ENCODE measurements around the gene NTRK3. TPM values are rescaled to one million over a fixed set of nuclear protein-coding genes. Genes with fewer than 3 reads are reported as not detected.

Gene NTRK3
- total RNA-seq, 4 donors from 2014 or later, result 0.94 to 3.2 (median 1.8) TPM

DNA sequence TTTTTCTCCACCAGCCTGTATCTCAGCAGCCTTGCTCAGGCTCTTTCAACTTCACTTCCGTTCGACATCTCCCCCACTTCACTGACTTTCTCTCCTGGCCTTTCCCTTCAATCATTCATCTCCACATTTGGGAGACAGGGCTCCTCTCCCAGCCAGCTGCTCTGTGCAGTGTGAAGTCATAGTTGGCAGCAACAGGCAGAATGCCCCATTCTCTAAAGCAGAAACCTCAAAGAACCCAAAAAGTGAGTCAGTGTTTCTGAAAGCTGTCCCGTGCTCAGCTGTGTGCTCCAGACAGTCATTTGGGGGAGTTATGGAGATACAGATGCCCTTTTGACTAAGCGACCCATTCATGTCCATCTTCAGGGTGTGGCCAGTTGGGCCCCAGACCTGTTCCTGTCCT, 54.3 kb downstream of the NTRK3 start:
- no peak overlapping the region for H3K27ac ChIP-seq
- WGBS, 2 donors, result 87 to 90% methylated on average over 4 of the region's 4 CpGs
- DNase-seq, result no peak

DNA sequence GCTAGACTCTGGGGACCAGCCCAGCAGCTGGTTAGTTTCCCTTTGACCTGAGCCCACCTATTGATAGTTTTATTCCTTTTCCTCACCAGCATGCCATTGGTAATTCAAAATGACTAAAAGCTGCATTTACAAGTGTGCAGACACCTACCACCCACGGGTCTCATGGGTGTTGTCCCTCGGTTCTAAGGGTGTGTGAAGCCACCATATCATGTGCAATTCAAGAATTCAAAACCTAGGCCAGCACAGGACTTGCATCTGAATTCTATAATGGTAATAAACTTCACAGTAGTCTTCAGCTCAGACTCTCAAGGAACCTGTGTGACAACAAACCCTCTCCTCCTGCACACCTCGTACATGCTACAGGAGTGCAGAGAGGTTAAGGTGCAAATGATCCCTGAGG, 55.3 kb downstream of the NTRK3 start:
- no peak overlapping the region for H3K4me3 ChIP-seq (replicated peaks in 1 of 3)
- H3K4me1 ChIP-seq, result no peaks in the 10 kb centered on the region
- 61 to 74% methylated on average over 3 of the region's 3 CpGs for WGBS, 2 donors
- TF ChIP-seq, protein P1, sequence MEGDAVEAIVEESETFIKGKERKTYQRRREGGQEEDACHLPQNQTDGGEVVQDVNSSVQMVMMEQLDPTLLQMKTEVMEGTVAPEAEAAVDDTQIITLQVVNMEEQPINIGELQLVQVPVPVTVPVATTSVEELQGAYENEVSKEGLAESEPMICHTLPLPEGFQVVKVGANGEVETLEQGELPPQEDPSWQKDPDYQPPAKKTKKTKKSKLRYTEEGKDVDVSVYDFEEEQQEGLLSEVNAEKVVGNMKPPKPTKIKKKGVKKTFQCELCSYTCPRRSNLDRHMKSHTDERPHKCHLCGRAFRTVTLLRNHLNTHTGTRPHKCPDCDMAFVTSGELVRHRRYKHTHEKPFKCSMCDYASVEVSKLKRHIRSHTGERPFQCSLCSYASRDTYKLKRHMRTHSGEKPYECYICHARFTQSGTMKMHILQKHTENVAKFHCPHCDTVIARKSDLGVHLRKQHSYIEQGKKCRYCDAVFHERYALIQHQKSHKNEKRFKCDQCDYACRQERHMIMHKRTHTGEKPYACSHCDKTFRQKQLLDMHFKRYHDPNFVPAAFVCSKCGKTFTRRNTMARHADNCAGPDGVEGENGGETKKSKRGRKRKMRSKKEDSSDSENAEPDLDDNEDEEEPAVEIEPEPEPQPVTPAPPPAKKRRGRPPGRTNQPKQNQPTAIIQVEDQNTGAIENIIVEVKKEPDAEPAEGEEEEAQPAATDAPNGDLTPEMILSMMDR (IDR thresholded peaks at IDR 0.05), result no peak
- no peak for TF ChIP-seq POLR2A (IDR thresholded peaks at IDR 0.05)
- H3K27ac ChIP-seq, result no peak overlapping the region
- no peaks in the 10 kb centered on the region for H3K36me3 ChIP-seq
- intact Hi-C loops (cut with DNase I), result no loop called here
- no peaks in the 10 kb centered on the region for H3K27me3 ChIP-seq
- no peaks in the 10 kb centered on the region for H3K9me3 ChIP-seq
- DNase-seq, result no peak

More for the DNA sequence above, 54.3 kb downstream of the NTRK3 start:
- Histone ChIP-seq H3K4me3 (replicated peaks in 1 of 3) (no peak overlapping the region), H3K36me3 (no peaks in the 10 kb centered on the region), H3K9me3 (no peaks in the 10 kb centered on the region), H3K27me3 (no peaks in the 10 kb centered on the region), H3K4me1 (no peaks in the 10 kb centered on the region)
- intact Hi-C loops (cut with DNase I), result no loop called here
- TF ChIP-seq POLR2A (IDR thresholded peaks at IDR 0.05), result no peak
- TF ChIP-seq, protein P1 (IDR thresholded peaks at IDR 0.05), result no peak

DNA sequence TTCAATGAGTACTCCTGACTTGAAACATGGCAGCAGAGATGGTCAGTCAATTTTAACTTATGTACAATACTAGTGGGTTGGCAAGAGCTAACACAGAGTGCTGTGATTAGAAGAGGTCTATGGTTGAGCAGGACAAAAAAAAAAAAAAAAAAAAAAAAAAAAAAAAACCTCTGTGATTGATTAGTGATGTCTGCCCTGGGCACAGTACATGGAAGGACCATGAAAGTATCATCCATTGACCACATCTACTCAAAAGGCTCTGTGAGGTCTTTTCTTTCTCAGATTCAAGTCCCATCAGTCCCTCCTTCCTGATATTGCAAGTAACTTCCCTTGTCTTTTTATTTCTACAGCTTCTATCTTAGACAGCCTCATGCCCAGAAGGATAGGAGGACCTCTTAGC, 59.6 kb downstream of the NTRK3 start:
- H3K27me3 ChIP-seq, result no peaks in the 10 kb centered on the region
- no peaks in the 10 kb centered on the region for H3K9me3 ChIP-seq
- H3K36me3 ChIP-seq, result no peaks in the 10 kb centered on the region
- no peak overlapping the region for H3K27ac ChIP-seq
- H3K4me3 ChIP-seq (replicated peaks in 1 of 3), result no peak overlapping the region
- intact Hi-C loops (cut with DNase I), result no loop called here
- DNase-seq, result no peak
- TF ChIP-seq, protein P1 (IDR thresholded peaks at IDR 0.05), result no peak
- no peak for TF ChIP-seq POLR2A (IDR thresholded peaks at IDR 0.05)
- no peaks in the 10 kb centered on the region for H3K4me1 ChIP-seq

DNA sequence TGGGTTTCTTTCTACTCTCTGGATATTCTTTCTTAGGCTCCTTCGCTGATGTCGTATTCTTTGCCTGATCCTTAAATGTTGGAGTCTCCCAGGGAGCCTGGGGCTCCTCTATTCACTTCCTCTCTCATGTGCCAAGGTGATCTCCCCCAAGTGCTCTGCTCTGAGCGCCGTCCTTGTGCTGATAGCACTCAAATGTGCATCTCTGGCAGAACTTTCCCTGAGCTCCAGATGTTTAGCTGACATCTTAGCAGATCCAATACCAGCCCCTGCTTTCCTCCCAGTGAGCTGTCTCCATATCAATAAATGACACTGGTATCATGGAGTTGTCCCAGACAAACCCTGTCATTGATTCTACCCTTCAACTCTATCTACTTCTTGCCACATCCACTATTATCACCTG, 62.4 kb downstream of the NTRK3 start:
- TF ChIP-seq POLR2A (IDR thresholded peaks at IDR 0.05), result no peak
- TF ChIP-seq, protein P1 (IDR thresholded peaks at IDR 0.05), result no peak
- WGBS, 2 donors, result 86 to 95% methylated on average over 4 of the region's 4 CpGs
- no peaks in the 10 kb centered on the region for H3K27me3 ChIP-seq

DNA sequence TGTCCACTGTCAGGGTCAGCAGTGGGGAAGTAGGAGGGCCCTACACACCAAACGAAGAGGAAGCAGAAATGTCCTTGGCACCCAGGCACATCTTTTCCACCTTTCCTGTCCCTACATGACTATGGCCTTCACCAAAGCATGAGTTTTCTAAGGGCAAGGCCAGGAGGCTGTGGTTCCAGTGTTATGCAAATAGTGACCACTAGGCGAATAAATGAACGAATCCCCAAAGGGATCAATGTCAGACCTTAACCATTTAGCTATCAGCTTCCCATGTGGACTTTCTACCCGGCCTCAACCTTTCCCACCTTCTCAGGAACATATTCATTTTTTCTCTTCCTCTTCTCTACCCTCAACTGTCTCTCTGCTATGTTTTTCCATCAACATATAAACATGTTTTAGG, 63.1 kb downstream of the NTRK3 start:
- TF ChIP-seq, protein P1 (IDR thresholded peaks at IDR 0.05), result peak in 1 of 6 experiments; percentile 4
- no peak for TF ChIP-seq POLR2A (IDR thresholded peaks at IDR 0.05)
- intact Hi-C loops (cut with DNase I), result no loop called here
- H3K9me3 ChIP-seq, result no peaks in the 10 kb centered on the region
- WGBS, 2 donors, result 78 to 81% methylated on average over 4 of the region's 4 CpGs
- no peaks in the 10 kb centered on the region for H3K27me3 ChIP-seq
- H3K4me3 ChIP-seq (replicated peaks in 1 of 3), result no peak overlapping the region
- peaks cover 10 to 16% of the 10 kb centered on the region in 2 donors for H3K4me1 ChIP-seq
- no peak overlapping the region for H3K27ac ChIP-seq
- H3K36me3 ChIP-seq, result no peaks in the 10 kb centered on the region
- no peak for DNase-seq

More for the DNA sequence above, 62.4 kb downstream of the NTRK3 start:
- Histone ChIP-seq H3K27ac (no peak overlapping the region), H3K4me3 (replicated peaks in 1 of 3) (no peak overlapping the region), H3K4me1 (peaks cover 5 to 10% of the 10 kb centered on the region in 2 donors), H3K36me3 (no peaks in the 10 kb centered on the region), H3K9me3 (no peaks in the 10 kb centered on the region)
- DNase-seq, result no peak
- intact Hi-C loops (cut with DNase I), result no loop called here

Measured in thyroid gland (tissue), 4 donors.